HL-60 (cell line): Measurements from ENCODE around the gene PTPN3.

Experiments
- CTCF ChIP-seq: IDR thresholded peaks from one replicate; pipeline ENCODE4 v1.5.1; 2011; ENCODE audit warnings: low read length, control low read depth, inconsistent platforms; ENCODE audit not compliant: insufficient read depth
- GABPA ChIP-seq: IDR thresholded peaks from 2 replicates; pipeline ENCODE4 v1.6.1; 2012; ENCODE audit warnings: low read depth
- POLR2AphosphoS5 ChIP-seq: IDR thresholded peaks from 2 replicates; pipeline ENCODE4 v1.6.1; 2012; ENCODE audit warnings: low read depth
- REST ChIP-seq: IDR thresholded peaks from 2 replicates; pipeline ENCODE4 v1.6.1; 2012; ENCODE audit warnings: low read depth; ENCODE audit not compliant: insufficient replicate concordance
- SPI1 ChIP-seq: IDR thresholded peaks from 2 replicates; pipeline ENCODE4 v1.6.1; 2012; ENCODE audit warnings: low read depth, mild to moderate bottlenecking, borderline replicate concordance

- TF ChIP-seq CTCF: no peak
- TF ChIP-seq REST: no peak
- TF ChIP-seq SPI1: no peak
- TF ChIP-seq GABPA: no peak
- no peak for TF ChIP-seq POLR2AphosphoS5
Observed at GRCh38 chr9:109542922-109543321, 44.8 kb upstream of the PTPN3 start.
